ENCODE data around the gene STXBP6.
"Not testable (repeated sequence)": the region's sequence is repeated elsewhere in the genome, so short reads cannot be mapped to it uniquely, and the experiment has no call there.

STXBP6 gene

GRCh38 chr14:24813089-24813815 lies 236.7 kb downstream of the STXBP6 start:
- no peaks in the 10 kb centered on the region for H3K36me3 ChIP-seq (ENCODE audit: insufficient read depth, low read length)
- no peak overlapping the region for H3K27ac ChIP-seq
- TF ChIP-seq FOXP2 (optimal IDR thresholded peaks at IDR 0.05; ENCODE audit: control extremely low read depth, extremely low read length, insufficient read depth), result no peak
- no peak for TF ChIP-seq POLR2AphosphoS5 (IDR thresholded peaks at IDR 0.05; ENCODE audit: borderline replicate concordance, low read depth, low read length)
- TF ChIP-seq EZH2 (IDR thresholded peaks at IDR 0.05), result peak; percentile 66
- H3K9me3 ChIP-seq (ENCODE audit: low read depth, low read length), result no peaks in the 10 kb centered on the region
- no peak for DNase-seq (ENCODE audit: low read depth, low spot score)
- H3K4me3 ChIP-seq, result no peak overlapping the region
- no peak overlapping the region for H3K9ac ChIP-seq (ENCODE audit: insufficient read length)

- Histone ChIP-seq H3K9ac (ENCODE audit: insufficient read length) (no peak overlapping the region), H3K27ac (no peak overlapping the region), H3K9me3 (ENCODE audit: low read depth, low read length) (no peaks in the 10 kb centered on the region), H3K36me3 (ENCODE audit: insufficient read depth, low read length) (no peaks in the 10 kb centered on the region), H3K4me3 (no peak overlapping the region)
- TF ChIP-seq POLR2AphosphoS5 (IDR thresholded peaks at IDR 0.05; ENCODE audit: borderline replicate concordance, low read depth, low read length) (no peak), FOXP2 (optimal IDR thresholded peaks at IDR 0.05; ENCODE audit: control extremely low read depth, extremely low read length, insufficient read depth) (no peak), EZH2 (IDR thresholded peaks at IDR 0.05) (no peak)
- DNase-seq (ENCODE audit: low read depth, low spot score), result no peak
Observed at GRCh38 chr14:24809135-24809534, 240.8 kb downstream of the STXBP6 start.

GRCh38 chr14:24808412-24808811 lies 241.5 kb downstream of the STXBP6 start:
- Histone ChIP-seq H3K27ac (no peak overlapping the region), H3K36me3 (ENCODE audit: insufficient read depth, low read length) (no peaks in the 10 kb centered on the region), H3K9ac (ENCODE audit: insufficient read length) (no peak overlapping the region), H3K4me3 (no peak overlapping the region), H3K9me3 (ENCODE audit: low read depth, low read length) (no peaks in the 10 kb centered on the region)
- no peak for TF ChIP-seq FOXP2 (optimal IDR thresholded peaks at IDR 0.05; ENCODE audit: control extremely low read depth, extremely low read length, insufficient read depth)
- no peak for TF ChIP-seq EZH2 (IDR thresholded peaks at IDR 0.05)
- no peak for TF ChIP-seq POLR2AphosphoS5 (IDR thresholded peaks at IDR 0.05; ENCODE audit: borderline replicate concordance, low read depth, low read length)
- DNase-seq (ENCODE audit: low read depth, low spot score), result no peak

GRCh38 chr14:24806061-24806678 lies 243.8 kb downstream of the STXBP6 start:
- no peak for TF ChIP-seq EZH2 (IDR thresholded peaks at IDR 0.05)
- no peak for TF ChIP-seq FOXP2 (optimal IDR thresholded peaks at IDR 0.05; ENCODE audit: control extremely low read depth, extremely low read length, insufficient read depth)
- TF ChIP-seq POLR2AphosphoS5 (IDR thresholded peaks at IDR 0.05; ENCODE audit: borderline replicate concordance, low read depth, low read length), result no peak
- no peak overlapping the region for H3K4me3 ChIP-seq
- no peak overlapping the region for H3K9ac ChIP-seq (ENCODE audit: insufficient read length)
- no peak for DNase-seq (ENCODE audit: low read depth, low spot score)
- no peak overlapping the region for H3K27ac ChIP-seq
- H3K9me3 ChIP-seq (ENCODE audit: low read depth, low read length), result no peaks in the 10 kb centered on the region
- H3K36me3 ChIP-seq (ENCODE audit: insufficient read depth, low read length), result no peaks in the 10 kb centered on the region

GRCh38 chr14:24804552-24805212 lies 245.3 kb downstream of the STXBP6 start:
- no peak overlapping the region for H3K9ac ChIP-seq (ENCODE audit: insufficient read length)
- no peak overlapping the region for H3K27ac ChIP-seq
- no peaks in the 10 kb centered on the region for H3K9me3 ChIP-seq (ENCODE audit: low read depth, low read length)
- no peaks in the 10 kb centered on the region for H3K36me3 ChIP-seq (ENCODE audit: insufficient read depth, low read length)
- no peak for DNase-seq (ENCODE audit: low read depth, low spot score)
- H3K4me3 ChIP-seq, result no peak overlapping the region
- TF ChIP-seq FOXP2 (optimal IDR thresholded peaks at IDR 0.05; ENCODE audit: control extremely low read depth, extremely low read length, insufficient read depth), result no peak
- TF ChIP-seq POLR2AphosphoS5 (IDR thresholded peaks at IDR 0.05; ENCODE audit: borderline replicate concordance, low read depth, low read length), result no peak
- no peak for TF ChIP-seq EZH2 (IDR thresholded peaks at IDR 0.05)

- no peaks in the 10 kb centered on the region for H3K9me3 ChIP-seq (ENCODE audit: low read depth, low read length)
- H3K27ac ChIP-seq, result no peak overlapping the region
- no peak overlapping the region for H3K9ac ChIP-seq (ENCODE audit: insufficient read length)
- TF ChIP-seq POLR2AphosphoS5 (IDR thresholded peaks at IDR 0.05; ENCODE audit: borderline replicate concordance, low read depth, low read length), result no peak
- H3K36me3 ChIP-seq (ENCODE audit: insufficient read depth, low read length), result no peaks in the 10 kb centered on the region
- no peak for DNase-seq (ENCODE audit: low read depth, low spot score)
- no peak overlapping the region for H3K4me3 ChIP-seq
Observed at GRCh38 chr14:24803933-24804494, 245.9 kb downstream of the STXBP6 start.

GRCh38 chr14:24803426-24803825 lies 246.5 kb downstream of the STXBP6 start:
- not testable (repeated sequence) for H3K4me3 ChIP-seq; H3K27ac ChIP-seq; H3K9ac ChIP-seq (ENCODE audit: insufficient read length)

GRCh38 chr14:24802236-24802635 lies 247.7 kb downstream of the STXBP6 start:
- no peak overlapping the region for H3K27ac ChIP-seq
- H3K36me3 ChIP-seq (ENCODE audit: insufficient read depth, low read length), result no peaks in the 10 kb centered on the region
- TF ChIP-seq EZH2 (IDR thresholded peaks at IDR 0.05), result no peak
- TF ChIP-seq FOXP2 (optimal IDR thresholded peaks at IDR 0.05; ENCODE audit: control extremely low read depth, extremely low read length, insufficient read depth), result no peak
- TF ChIP-seq POLR2AphosphoS5 (IDR thresholded peaks at IDR 0.05; ENCODE audit: borderline replicate concordance, low read depth, low read length), result no peak
- no peak overlapping the region for H3K9ac ChIP-seq (ENCODE audit: insufficient read length)
- DNase-seq (ENCODE audit: low read depth, low spot score), result no peak
- H3K9me3 ChIP-seq (ENCODE audit: low read depth, low read length), result no peaks in the 10 kb centered on the region
- no peak overlapping the region for H3K4me3 ChIP-seq

More at GRCh38 chr14:24803426-24803825, 246.5 kb downstream of the STXBP6 start:
- H3K9me3 ChIP-seq (ENCODE audit: low read depth, low read length); H3K36me3 ChIP-seq (ENCODE audit: insufficient read depth, low read length); DNase-seq (ENCODE audit: low read depth, low spot score): not testable (repeated sequence)
